Islet of Langerhans (tissue), 1 donor: ENCODE results near the gene TRIM2.
"Not testable (repeated sequence)": the region's sequence is repeated elsewhere in the genome, so short reads cannot be mapped to it uniquely, and the experiment has no call there.

ENCODE experiments used
- FAIRE-seq: peaks from one replicate; lab custom pipeline; 2011; peaks lifted over from hg19 to GRCh38; lab: Jason Lieb, UNC

The TRIM2 gene

GRCh38 chr4:153189016-153189801 is 15.0 kb upstream of the TRIM2 start:
- FAIRE-seq, result no peak

DNA sequence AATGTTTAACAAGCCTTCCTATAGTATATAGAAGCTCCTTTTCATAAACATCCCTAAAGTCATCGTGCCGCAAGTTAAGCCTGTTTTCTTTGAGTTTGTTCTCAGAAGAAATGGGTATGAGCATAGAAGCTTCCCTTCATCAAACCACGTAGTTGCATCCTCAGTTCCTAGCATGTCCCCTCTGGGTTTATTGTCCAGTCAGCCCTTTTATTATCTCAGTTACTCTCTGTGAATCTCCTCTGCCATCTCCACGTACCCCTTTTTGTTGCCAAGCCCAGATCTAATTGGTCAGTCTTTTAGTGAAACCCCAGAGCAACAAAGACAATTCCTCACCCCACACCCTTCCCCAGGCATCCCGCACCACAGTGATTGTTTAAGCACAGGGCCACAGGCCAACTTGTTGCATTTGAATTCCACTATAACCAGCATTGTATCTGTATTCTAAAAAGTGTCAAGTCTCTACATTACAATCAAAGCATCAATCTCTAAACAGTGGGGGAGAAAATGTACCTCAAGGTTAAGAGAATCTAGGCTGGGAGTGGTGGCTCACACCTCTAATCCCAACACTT is 12.4 kb upstream of the TRIM2 start:
- FAIRE-seq, result no peak

- FAIRE-seq, result no peak
Measured at GRCh38 chr4:153197301-153197700, 6.9 kb upstream of the TRIM2 start.

- FAIRE-seq, result no peak
Measured at GRCh38 chr4:153198719-153199118, 5.5 kb upstream of the TRIM2 start.

- not testable (repeated sequence) for FAIRE-seq
Measured at GRCh38 chr4:153203746-153204145, 497 bp upstream of the TRIM2 start.

DNA sequence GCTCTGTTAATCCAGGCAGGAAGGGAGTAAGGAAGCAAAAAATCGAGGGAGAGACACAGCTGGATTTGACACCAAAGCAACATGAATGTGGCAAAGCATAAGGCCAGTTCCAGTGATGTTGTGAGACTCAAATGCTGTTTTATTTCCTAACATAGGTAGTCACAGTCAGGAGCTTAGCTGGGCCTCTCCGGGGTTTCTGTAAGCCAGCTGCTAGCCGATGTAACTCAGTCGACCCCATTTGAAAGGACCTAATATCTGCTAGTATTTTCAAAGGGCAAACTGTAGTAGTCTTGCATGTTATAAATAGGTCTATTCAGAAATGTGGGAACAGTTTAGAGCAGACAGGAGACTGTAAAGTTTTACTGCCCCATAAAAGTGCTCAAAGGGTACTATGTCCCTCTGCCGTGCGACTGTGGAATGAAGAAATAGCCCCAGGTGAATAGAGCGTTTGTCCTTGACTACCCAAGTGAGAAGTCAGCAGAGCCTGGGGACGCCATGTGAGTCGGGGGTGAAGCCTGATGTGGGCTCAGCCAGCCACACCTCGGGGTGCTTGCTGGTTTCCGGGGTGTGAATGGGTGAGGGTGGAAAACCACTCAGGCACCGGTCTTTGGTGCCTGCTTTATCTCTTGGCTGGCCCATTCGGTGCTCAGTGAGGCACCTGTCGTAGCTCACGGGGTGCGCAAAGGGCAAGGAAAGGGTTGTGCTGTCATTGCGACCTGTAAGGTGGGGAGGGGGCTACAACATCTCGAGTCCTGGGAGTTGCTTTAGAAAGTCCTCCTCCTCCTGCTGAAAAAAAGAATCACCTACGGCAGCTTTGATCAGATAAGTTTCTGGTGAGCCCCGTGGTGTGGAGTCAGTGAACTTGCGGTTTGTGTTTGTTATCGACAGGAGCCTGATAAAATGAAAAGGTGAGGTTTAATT is 745 bp downstream of the TRIM2 start:
- FAIRE-seq, result no peak

DNA sequence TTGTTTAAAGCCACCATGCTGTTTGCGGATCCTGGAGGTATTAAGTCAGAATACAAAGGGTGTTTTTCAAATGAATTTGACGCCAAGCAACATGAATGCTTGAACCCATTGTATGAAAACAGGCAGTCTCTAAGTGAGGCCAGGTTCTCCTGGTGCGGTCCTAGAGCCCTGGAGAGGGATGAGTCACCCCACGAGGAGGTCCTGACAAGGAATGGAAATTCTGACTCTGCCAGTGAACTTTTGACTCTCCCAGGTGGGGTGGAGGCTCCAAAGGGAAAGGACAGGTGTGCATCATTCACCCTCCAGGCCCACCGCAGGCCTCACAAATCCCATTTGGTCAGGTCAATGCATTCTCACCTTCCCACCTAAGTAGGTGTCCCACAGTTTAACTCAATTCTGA is 1.5 kb downstream of the TRIM2 start:
- FAIRE-seq, result no peak

GRCh38 chr4:153206534-153206933 is 2.3 kb downstream of the TRIM2 start:
- no peak for FAIRE-seq

DNA sequence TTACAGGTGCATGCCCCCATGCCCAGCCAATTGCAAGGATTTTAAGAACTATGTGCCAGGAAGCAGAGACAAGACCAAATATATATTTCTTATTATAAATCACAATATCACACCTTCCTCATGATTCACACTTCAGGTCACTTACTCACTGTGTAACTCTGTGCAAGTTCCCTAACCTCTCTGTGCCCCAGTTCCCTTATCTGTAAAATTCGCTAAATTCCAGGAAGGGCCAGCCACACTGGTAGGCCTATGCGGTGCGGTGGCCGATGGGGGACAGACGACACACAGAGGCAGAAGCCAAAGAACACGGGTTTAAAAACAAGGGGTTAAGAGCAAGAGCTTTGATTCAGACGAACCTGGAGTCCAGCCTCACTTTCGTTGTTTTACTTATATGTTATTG is 2.8 kb downstream of the TRIM2 start:
- no peak for FAIRE-seq

- peak; percentile 83 for FAIRE-seq
Measured at GRCh38 chr4:153207567-153207966, 3.3 kb downstream of the TRIM2 start.

GRCh38 chr4:153209410-153209809 is 5.2 kb downstream of the TRIM2 start:
- FAIRE-seq, result no peak

- no peak for FAIRE-seq
Measured at GRCh38 chr4:153210727-153211126, 6.5 kb downstream of the TRIM2 start.

DNA sequence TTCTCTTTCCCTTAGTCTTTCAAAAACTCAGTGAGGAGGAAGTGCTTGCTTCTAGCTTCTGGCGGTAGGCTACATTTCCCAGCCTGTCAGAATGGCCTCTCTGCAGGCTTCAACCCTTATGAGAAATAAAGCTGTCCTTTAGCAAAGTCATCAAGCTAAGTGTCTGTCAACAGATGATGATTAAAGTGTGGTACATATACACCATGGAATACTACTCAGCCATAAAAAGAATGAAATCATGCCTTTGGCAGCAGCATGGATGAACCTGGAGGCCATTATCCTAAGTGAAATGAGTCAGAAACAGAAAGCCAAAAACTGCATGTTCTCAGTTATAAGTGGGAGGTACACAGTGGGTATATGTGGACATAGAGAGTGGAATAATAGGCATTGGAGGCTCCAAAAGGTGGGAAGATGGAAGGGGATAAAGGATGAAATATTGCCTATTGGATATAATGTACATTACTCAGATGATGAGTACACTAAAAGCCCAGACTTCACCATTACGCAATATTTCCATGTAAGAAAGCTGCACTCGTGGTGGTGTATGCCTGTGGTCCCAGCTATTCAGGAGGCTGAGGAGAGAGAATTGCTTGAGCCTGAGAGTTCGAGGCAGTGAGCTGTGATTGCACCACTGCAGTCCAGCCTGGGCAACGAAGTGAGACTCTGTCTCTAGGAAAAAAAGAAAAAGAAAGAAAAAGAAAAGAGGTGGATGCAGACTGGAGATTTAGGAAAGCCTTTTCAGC is 7.9 kb downstream of the TRIM2 start:
- FAIRE-seq, result no peak

DNA sequence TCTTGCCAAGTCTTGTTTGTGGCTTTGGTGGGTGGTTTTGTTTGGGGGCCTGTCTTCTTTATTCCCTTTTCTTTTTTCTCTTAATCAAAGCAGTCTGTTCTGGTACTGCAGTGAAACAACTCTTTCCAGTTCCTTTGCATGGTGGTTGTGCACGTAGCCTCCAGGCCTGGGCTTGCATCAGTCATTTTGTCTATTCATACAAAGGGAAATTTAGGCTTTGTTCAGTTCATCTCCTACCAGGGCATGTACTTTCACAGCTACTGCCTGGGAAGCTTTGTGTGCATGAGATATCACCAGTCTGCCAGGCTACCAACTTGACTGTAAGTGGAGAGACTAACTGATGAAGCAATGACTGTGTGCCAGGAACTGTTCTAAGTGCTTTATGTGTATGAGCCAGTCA is 8.5 kb downstream of the TRIM2 start:
- FAIRE-seq, result no peak

DNA sequence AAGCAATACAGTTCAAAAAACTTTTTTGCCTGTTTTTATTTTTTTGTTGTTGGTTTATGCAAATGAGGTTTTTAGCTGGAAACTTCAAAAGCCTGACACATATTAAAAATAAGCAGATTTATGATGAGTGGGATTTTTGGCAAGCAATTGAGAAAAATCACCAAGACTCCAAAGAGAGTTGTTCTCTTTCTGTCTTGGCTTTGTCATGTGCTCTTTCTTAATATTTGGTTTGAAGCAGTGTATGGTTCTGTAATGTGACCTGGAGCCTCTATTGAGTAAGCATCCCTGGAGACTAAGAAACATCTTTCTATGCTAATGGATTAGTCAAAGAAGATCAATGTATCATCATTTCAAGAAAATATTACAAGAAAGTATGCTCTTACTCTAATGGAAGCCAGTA is 11.7 kb downstream of the TRIM2 start:
- no peak for FAIRE-seq

DNA sequence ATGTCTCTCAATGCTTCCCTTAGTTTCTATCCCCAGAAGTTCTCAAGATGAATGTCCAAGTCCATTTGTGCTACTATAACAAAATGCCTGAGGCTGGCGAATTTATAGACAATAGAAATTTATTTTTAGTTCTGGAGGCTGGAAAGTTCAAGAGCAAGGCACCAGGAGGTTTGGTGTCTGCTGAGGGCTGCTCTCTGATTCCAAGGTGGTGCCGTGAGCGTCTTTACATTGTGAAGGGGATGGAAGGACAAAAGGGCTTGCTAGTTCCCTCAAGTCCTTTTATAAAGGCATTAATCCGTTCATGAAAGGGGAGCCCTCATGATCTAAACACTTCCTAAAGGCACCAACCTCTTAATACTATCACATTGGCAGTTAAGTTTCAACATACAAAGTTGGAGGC is 12.3 kb downstream of the TRIM2 start:
- no peak for FAIRE-seq

- FAIRE-seq, result no peak
Measured at GRCh38 chr4:153217440-153217839, 13.2 kb downstream of the TRIM2 start.

DNA sequence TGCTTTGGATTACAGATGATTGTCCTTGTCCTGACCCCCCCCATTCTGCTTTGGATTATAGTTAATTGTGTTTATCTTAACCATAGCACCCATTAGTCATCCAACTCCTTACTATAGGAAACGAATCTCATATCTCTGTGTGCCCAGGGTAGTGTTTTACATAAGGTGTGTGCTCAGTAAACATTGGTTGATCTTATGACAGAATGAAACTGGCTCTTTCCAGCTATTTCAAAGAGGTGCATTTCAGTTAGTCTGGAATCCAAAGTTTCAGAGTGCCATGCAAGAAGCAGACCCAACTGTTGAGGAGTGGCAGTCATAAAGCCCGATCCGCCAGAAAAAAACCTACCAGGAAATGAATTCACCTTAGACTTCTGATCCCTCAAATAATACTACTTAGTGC is 14.7 kb downstream of the TRIM2 start:
- no peak for FAIRE-seq

- no peak for FAIRE-seq
Measured at GRCh38 chr4:153220682-153221395, 16.6 kb downstream of the TRIM2 start.

- no peak for FAIRE-seq
Measured at GRCh38 chr4:153221783-153222706, 17.8 kb downstream of the TRIM2 start.
